A673 (cell line): ENCODE measurements around the gene COQ7. TPM values are rescaled to one million over a fixed set of nuclear protein-coding genes. Genes with fewer than 3 reads are reported as not detected.

Source experiments
- BruUV-seq: library from RNA; stranded (reverse); fragments of 400-500 nt; replicated peaks from 2 replicates; lab custom pipeline; 2021; lab: Mats Ljungman, UMichigan
- CTCF ChIA-PET: fragments of 300-600 bp; sonication (Branson Sonifier 250); formaldehyde crosslinking; loops from one replicate; lab custom pipeline; 2022; ENCODE audit warnings: antibody characterized with exemption; lab: Charles Lee
- POLR2A ChIA-PET: fragments of 300-600 bp; sonication (Branson Sonifier 250); formaldehyde crosslinking; loops from one replicate; lab custom pipeline; 2022; ENCODE audit warnings: antibody characterized with exemption; ENCODE audit not compliant: low non-redundant PET; lab: Charles Lee
- DNase-seq: peaks from one replicate; pipeline ENCODE4 v3.0.0-alpha.2; 2015; ENCODE audit warnings: low spot score
- H3K27ac ChIP-seq: fragments of 200-600 bp; sonication (generic); 2 replicates; pipeline ENCODE4 v1.5.1; 2016; ENCODE audit warnings: mixed run types, low read depth, mild to moderate bottlenecking, mixed read lengths, antibody characterized with exemption, low read length; ENCODE audit not compliant: poor library complexity, severe bottlenecking
- H3K27me3 ChIP-seq: fragments of 200-600 bp; sonication (generic); replicated peaks from 2 replicates; pipeline ENCODE4 v1.6.1; 2017; ENCODE audit warnings: mixed run types, low read depth, mild to moderate bottlenecking, mixed read lengths, antibody characterized with exemption, low read length; ENCODE audit not compliant: insufficient read depth, poor library complexity
- H3K36me3 ChIP-seq: fragments of 200-600 bp; sonication (generic); 2 replicates; pipeline ENCODE4 v1.6.1; 2016; ENCODE audit warnings: mixed run types, mild to moderate bottlenecking, mixed read lengths, antibody characterized with exemption, low read length; ENCODE audit not compliant: insufficient read depth, poor library complexity, severe bottlenecking
- H3K4me1 ChIP-seq: fragments of 200-600 bp; sonication (generic); 2 replicates; pipeline ENCODE4 v1.6.1; 2017; ENCODE audit warnings: mixed run types, mild to moderate bottlenecking, mixed read lengths, antibody characterized with exemption, low read length; ENCODE audit not compliant: insufficient read depth, poor library complexity, severe bottlenecking
- H3K4me3 ChIP-seq: fragments of 200-600 bp; sonication (generic); 2 replicates; pipeline ENCODE4 v1.5.1; 2016; ENCODE audit warnings: low read depth, mixed run types, mild to moderate bottlenecking, mixed read lengths, low read length; ENCODE audit not compliant: poor library complexity, severe bottlenecking
- H3K9me3 ChIP-seq: fragments of 200-600 bp; sonication (generic); 2 replicates; pipeline ENCODE4 v1.6.1; 2016; ENCODE audit warnings: mixed run types, low read depth, mild to moderate bottlenecking, mixed read lengths, antibody characterized with exemption, low read length; ENCODE audit not compliant: poor library complexity, severe bottlenecking
- CTCF ChIP-seq: fragments of 300-800, 200-600 bp; sonication (generic); conservative IDR thresholded peaks from 2 replicates; pipeline ENCODE4 v1.5.1; 2017; ENCODE audit warnings: low read depth, mild to moderate bottlenecking, antibody characterized with exemption, low read length, moderate library complexity, mixed read lengths
- EZH2 ChIP-seq: fragments of 200-600 bp; sonication (generic); IDR thresholded peaks from 2 replicates; pipeline ENCODE4 v1.6.1; 2017; ENCODE audit warnings: borderline replicate concordance, low read depth, mild to moderate bottlenecking, mixed read lengths, antibody characterized with exemption, low read length; ENCODE audit not compliant: poor library complexity, severe bottlenecking
- intact Hi-C: fragments of 100-400 bp; cut with micrococcal nuclease; formaldehyde crosslinking; loops from one replicate; pipeline ENCODE4 v1.10.0; 2022; ENCODE audit not compliant: unreplicated experiment
- total RNA-seq: library from RNA; stranded (reverse); gene quantifications from 2 replicates; pipeline ENCODE4 v1.2.3, GENCODE V29; 2021

The COQ7 gene
- total RNA-seq, 1 experiment from 2014 or later = 24.3 TPM

- Histone ChIP-seq H3K4me1 (peaks cover 9% of the 10 kb centered on the region), H3K36me3 (no peaks in the 10 kb centered on the region), H3K4me3 (peak overlapping the region; percentile 87), H3K9me3 (no peaks in the 10 kb centered on the region), H3K27ac (peak overlapping the region; percentile 98), H3K27me3 (no peaks in the 10 kb centered on the region)
- no TSS peak for BruUV-seq
- TF ChIP-seq EZH2 (no peak), CTCF (no peak)
- CTCF ChIA-PET = interaction anchor here (0.7 kb wide), 2 partner anchors 17 to 321 kb away, joined by 3 to 6 read pairs; no protein-coding TSS in a partner anchor
- intact Hi-C loops = no loop called here
- no peak for DNase-seq
- POLR2A ChIA-PET = no interaction called here
These were observed 912 bp downstream of the COQ7 start for GRCh38 chr16:19068237-19068815.

GRCh38 chr16:19071811-19072777 lies 4.7 kb downstream of the COQ7 start:
- TF ChIP-seq CTCF (peak; percentile 75), EZH2 (no peak)
- intact Hi-C loops = loop anchor here (1.0 to 10.0 kb wide), 2 partner anchors 89 to 267 kb away; partner anchors contain the start of genes ARL6IP1 and TMC7
- CTCF ChIA-PET = no interaction called here
- BruUV-seq = no TSS peak
- Histone ChIP-seq H3K27me3 (no peaks in the 10 kb centered on the region), H3K9me3 (no peaks in the 10 kb centered on the region), H3K36me3 (no peaks in the 10 kb centered on the region), H3K4me1 (peaks cover 9% of the 10 kb centered on the region), H3K4me3 (no peak overlapping the region), H3K27ac (no peak overlapping the region)
- POLR2A ChIA-PET = no interaction called here
- peak; percentile 72 for DNase-seq

GRCh38 chr16:19073344-19073743 lies 5.9 kb downstream of the COQ7 start:
- TF ChIP-seq EZH2 (no peak), CTCF (no peak)
- peaks cover 8% of the 10 kb centered on the region for H3K4me1 ChIP-seq
- no peak overlapping the region for H3K4me3 ChIP-seq
- ChIA-PET POLR2A (no interaction called here), CTCF (no interaction called here)
- intact Hi-C loops = loop anchor here (10.0 kb wide), 1 partner anchor 269 kb away; the partner anchor contains the start of gene ARL6IP1
- H3K27me3 ChIP-seq = no peaks in the 10 kb centered on the region
- H3K9me3 ChIP-seq = no peaks in the 10 kb centered on the region
- no peak for DNase-seq
- peaks cover 3% of the 10 kb centered on the region for H3K36me3 ChIP-seq
- BruUV-seq = no TSS peak
- no peak overlapping the region for H3K27ac ChIP-seq
